Natural killer cell (primary cell): ENCODE results near the gene ADAM20. TPM values are rescaled to one million over a fixed set of nuclear protein-coding genes. Genes with fewer than 3 reads are reported as not detected.

Source experiments
- ATAC-seq, 3 donors: fragments of 150-1000 bp in 2 of 3; fragments of 200-7000 bp in 1 of 3; cut with Tn5 transposase; 1 replicate in 1 of 3; 2 replicates in 2 of 3; pipeline ENCODE4 v1.10.0; 2021; ENCODE audit warnings: mild to moderate bottlenecking in 2 of 3, moderate library complexity in 2 of 3
- DNase-seq, 2 donors: peaks; one replicate each; pipeline versions ENCODE4 v3.0.0 to v3.0.0-alpha.2; 2013 to 2021; ENCODE audit warnings: mixed read lengths in 1 of 2
- H3K27ac ChIP-seq: one replicate; pipeline ENCODE4 v1.5.1; 2013; ENCODE audit warnings: mild to moderate bottlenecking, low read length
- H3K27me3 ChIP-seq: one replicate; pipeline ENCODE4 v1.6.1; 2013; ENCODE audit warnings: low read length; ENCODE audit not compliant: control insufficient read depth, insufficient read depth
- H3K36me3 ChIP-seq: one replicate; pipeline ENCODE4 v1.6.1; 2013; ENCODE audit warnings: low read length; ENCODE audit not compliant: control insufficient read depth, insufficient read depth
- H3K4me1 ChIP-seq: one replicate; pipeline ENCODE4 v1.6.1; 2013; ENCODE audit warnings: low read length; ENCODE audit not compliant: control insufficient read depth, insufficient read depth
- H3K4me3 ChIP-seq: one replicate; pipeline ENCODE4 v1.5.1; 2013; ENCODE audit warnings: low read length
- H3K9me3 ChIP-seq: one replicate; pipeline ENCODE4 v1.6.1; 2013; ENCODE audit warnings: low read length; ENCODE audit not compliant: control insufficient read depth, insufficient read depth
- H3K27ac Mint-ChIP-seq, 2 donors: one replicate each; pipeline ENCODE4 v1.8.0; 2022; ENCODE audit warnings: mild to moderate bottlenecking in 2 of 2, mixed read lengths in 2 of 2, moderate library complexity in 1 of 2
- H3K27me3 Mint-ChIP-seq, 2 donors: one replicate each; pipeline ENCODE4 v1.8.0; 2022; ENCODE audit warnings: low read depth in 2 of 2, mixed read lengths in 2 of 2
- H3K36me3 Mint-ChIP-seq: one replicate; pipeline ENCODE4 v1.8.0; 2022; ENCODE audit warnings: mixed read lengths
- H3K4me1 Mint-ChIP-seq, 2 donors: one replicate each; pipeline ENCODE4 v1.8.0; 2022; ENCODE audit warnings: mixed read lengths in 2 of 2
- H3K4me3 Mint-ChIP-seq: one replicate; pipeline ENCODE4 v1.8.0; 2022; ENCODE audit warnings: mild to moderate bottlenecking, moderate library complexity, mixed read lengths
- H3K9me3 Mint-ChIP-seq, 2 donors: one replicate each; pipeline ENCODE4 v1.8.0; 2022; ENCODE audit warnings: mixed read lengths in 2 of 2
- WGBS: methylation state at CpG from one replicate; pipeline ENCODE4 v1.1.7; 2013; ENCODE audit warnings: missing lambda C conversion rate; ENCODE audit not compliant: insufficient coverage; 5-methylcytosine and 5-hydroxymethylcytosine counted together
- intact Hi-C: fragments of 100-400 bp; cut with micrococcal nuclease; formaldehyde crosslinking; loops from one replicate; pipeline ENCODE4 v1.14.2; 2022
- total RNA-seq, 4 donors: library from RNA; stranded (reverse); fragments of 120-200 nt in 1 of 4; gene quantifications; one replicate each; pipeline versions ENCODE4 v1.2.3 to v1.2.4, GENCODE V29; 2013 to 2022
- TF ChIP-seq, protein P1 (sequence below): fragments of 200-600 bp; IDR thresholded peaks from one replicate; pipeline ENCODE4 v1.8.0; 2022; ENCODE audit warnings: antibody characterized with exemption

ADAM20 gene
- total RNA-seq, 3 donors from 2014 or later (not counting 1 experiment from before 2014, with no cell fraction given): 0.38 to 0.80 (median 0.63) TPM

DNA sequence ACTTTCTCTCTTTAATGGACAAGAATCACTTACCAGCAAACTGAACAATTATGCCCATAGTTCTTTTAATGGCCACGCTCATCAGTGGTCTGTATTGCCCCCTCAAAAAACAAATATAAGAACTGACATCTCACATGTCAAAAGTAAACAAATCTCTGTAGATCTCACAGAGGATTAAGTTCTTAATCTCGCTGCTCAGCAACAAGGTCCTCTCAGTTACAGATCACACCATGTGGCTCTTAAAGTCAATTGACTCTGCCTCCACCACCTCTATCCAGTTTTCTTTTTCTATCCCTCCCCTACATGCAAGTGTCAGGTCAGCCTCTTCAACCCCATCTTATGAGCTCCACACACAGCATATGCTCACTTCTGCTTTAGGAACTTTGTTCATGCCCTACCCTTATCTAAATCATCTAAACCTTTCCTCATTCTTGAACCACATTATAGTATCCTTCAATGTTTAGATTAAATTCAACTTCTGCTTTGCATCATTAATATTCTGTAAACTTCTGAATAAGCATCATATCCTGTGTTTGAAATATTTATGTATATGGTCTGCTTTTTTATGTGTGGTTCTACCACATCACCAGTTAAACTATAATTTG, 7.2 kb downstream of the ADAM20 start:
- intact Hi-C loops: no loop called here
- ATAC-seq: no peak
- H3K36me3 ChIP-seq: peaks cover 6% of the 10 kb centered on the region
- Mint-ChIP-seq H3K27me3 (no peaks in the 10 kb centered on the region), H3K4me3 (no peak overlapping the region), H3K27ac (no peak overlapping the region), H3K9me3 (no peaks in the 10 kb centered on the region), H3K4me1 (no peaks in the 10 kb centered on the region), H3K36me3 (no peaks in the 10 kb centered on the region)
- H3K4me3 ChIP-seq: no peak overlapping the region
- DNase-seq: no peak
- WGBS: 95% methylated on average over 2 of the region's 2 CpGs
- TF ChIP-seq, protein P1, sequence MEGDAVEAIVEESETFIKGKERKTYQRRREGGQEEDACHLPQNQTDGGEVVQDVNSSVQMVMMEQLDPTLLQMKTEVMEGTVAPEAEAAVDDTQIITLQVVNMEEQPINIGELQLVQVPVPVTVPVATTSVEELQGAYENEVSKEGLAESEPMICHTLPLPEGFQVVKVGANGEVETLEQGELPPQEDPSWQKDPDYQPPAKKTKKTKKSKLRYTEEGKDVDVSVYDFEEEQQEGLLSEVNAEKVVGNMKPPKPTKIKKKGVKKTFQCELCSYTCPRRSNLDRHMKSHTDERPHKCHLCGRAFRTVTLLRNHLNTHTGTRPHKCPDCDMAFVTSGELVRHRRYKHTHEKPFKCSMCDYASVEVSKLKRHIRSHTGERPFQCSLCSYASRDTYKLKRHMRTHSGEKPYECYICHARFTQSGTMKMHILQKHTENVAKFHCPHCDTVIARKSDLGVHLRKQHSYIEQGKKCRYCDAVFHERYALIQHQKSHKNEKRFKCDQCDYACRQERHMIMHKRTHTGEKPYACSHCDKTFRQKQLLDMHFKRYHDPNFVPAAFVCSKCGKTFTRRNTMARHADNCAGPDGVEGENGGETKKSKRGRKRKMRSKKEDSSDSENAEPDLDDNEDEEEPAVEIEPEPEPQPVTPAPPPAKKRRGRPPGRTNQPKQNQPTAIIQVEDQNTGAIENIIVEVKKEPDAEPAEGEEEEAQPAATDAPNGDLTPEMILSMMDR: no peak
- no peak overlapping the region for H3K27ac ChIP-seq
- H3K4me1 ChIP-seq: no peaks in the 10 kb centered on the region
- H3K9me3 ChIP-seq: no peaks in the 10 kb centered on the region
- no peaks in the 10 kb centered on the region for H3K27me3 ChIP-seq

DNA sequence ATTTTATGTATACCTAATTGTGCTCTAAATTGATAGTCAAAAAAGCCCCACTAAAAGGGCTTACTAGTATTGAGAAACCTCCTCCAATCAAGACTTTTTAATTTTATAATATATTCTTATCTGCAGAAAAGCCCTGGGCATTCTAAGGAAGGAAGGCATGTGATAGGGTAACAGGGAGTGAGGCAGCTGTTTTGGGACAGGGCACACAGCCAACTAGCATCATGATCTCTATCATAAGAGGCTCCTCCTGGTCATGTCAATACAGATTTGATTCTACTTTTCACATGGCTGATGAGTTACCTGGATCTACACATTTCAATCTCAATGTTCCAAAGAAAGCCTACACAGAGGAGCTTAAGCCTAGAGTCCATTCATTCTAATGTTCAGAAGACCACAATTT, 9.1 kb downstream of the ADAM20 start:
- H3K4me1 Mint-ChIP-seq: no peaks in the 10 kb centered on the region
- H3K9me3 Mint-ChIP-seq: peaks cover 1 to 2% of the 10 kb centered on the region in 2 donors
- intact Hi-C loops: no loop called here
- Histone ChIP-seq H3K27ac (no peak overlapping the region), H3K4me1 (no peaks in the 10 kb centered on the region), H3K9me3 (no peaks in the 10 kb centered on the region), H3K36me3 (peaks cover 6% of the 10 kb centered on the region), H3K27me3 (no peaks in the 10 kb centered on the region), H3K4me3 (no peak overlapping the region)
- no peak overlapping the region for H3K4me3 Mint-ChIP-seq
- no peak overlapping the region for H3K27ac Mint-ChIP-seq
- DNase-seq: no peak
- no peak for ATAC-seq
- no peaks in the 10 kb centered on the region for H3K27me3 Mint-ChIP-seq
- TF ChIP-seq, protein P1: no peak
- H3K36me3 Mint-ChIP-seq: peaks cover 4% of the 10 kb centered on the region

DNA sequence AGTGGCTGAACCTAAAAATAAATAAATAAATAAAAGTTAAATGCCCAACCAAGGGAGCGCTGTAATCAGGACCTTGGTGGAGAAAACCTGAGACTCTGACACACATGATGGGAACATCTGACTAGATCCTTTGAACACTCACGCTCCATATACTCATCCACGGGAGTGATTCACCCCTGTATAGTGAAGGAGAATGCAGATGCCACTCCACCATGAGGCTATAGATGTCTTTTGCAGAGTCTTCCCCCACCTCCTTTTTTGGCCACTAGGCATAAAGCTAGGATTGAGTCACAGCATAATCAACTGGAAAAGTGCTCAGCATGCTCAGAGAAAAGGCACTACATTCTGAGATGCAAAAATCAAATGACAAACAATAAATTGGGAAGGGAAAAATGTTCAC, 19.0 kb downstream of the ADAM20 start:
- no peak overlapping the region for H3K27ac ChIP-seq
- H3K9me3 ChIP-seq: no peaks in the 10 kb centered on the region
- no peaks in the 10 kb centered on the region for H3K36me3 ChIP-seq
- intact Hi-C loops: no loop called here
- H3K4me3 ChIP-seq: no peak overlapping the region
- H3K27me3 Mint-ChIP-seq: no peaks in the 10 kb centered on the region
- H3K9me3 Mint-ChIP-seq: peaks cover 3 to 9% of the 10 kb centered on the region in 2 donors
- no peaks in the 10 kb centered on the region for H3K27me3 ChIP-seq
- no peak overlapping the region for H3K4me3 Mint-ChIP-seq
- peaks cover 5% of the 10 kb centered on the region for H3K36me3 Mint-ChIP-seq
- 100% methylated on average over 3 of the region's 3 CpGs for WGBS
- H3K27ac Mint-ChIP-seq: no peak overlapping the region
- H3K4me1 Mint-ChIP-seq: peaks cover 5 to 7% of the 10 kb centered on the region in 2 donors
- DNase-seq: no peak
- ATAC-seq: no peak
- TF ChIP-seq, protein P1: no peak
- no peaks in the 10 kb centered on the region for H3K4me1 ChIP-seq
